DLD1 (cell line): ENCODE data around the gene ZNF865.

Source experiments
- in situ Hi-C: cut with HindIII; loops from 2 replicates; pipeline ENCODE4 v1.10.0; 2017; ENCODE audit warnings: low sequenced_read_pairs

Gene ZNF865

DNA sequence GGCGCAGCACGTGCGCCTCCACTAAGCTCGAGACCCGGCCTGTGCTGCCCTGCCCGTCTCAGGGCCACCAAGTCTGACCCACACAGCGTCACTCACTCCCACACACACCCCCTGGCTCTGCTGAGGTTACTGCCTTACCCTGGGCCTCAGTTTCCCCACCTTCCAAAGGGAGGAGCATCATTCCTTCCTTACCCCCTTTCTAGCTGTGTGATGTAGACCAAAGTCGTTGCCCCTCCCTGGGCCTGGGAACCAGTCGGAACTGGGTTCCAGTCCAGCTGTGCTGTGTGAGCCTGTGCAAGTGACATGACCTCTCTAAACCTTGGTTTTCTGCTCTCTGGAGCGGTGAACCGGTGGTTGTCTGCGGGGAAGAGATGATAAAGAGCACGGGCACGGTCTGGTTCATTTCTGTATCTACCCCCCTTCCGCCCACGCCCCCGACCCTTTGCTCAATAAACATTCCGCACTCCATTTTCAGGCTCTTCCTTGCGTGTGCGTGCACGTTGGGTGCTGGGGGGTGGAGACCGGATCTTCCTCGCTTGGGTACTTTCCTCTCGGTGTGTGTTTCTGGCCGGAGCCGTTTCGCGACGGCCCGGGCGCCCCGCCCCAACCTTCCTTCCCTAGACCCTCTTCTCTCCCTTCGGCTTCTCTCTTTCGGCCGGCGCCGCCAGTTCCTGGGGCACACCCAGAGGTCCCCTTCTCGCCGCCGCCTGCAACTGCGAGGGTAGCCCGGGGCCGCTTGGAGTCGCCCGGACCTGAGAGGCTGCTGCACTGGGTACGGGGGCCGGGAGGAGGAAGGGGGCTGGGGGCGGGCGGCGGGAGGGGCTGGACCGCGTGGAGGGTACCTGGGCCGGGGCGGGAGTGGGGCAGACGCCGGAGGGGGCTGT lies 37.8 kb downstream of the ZNF865 start, which contains the start of gene ZNF581:
ZNF581 (plus strand) TSS at position 647 of the 884 bp plus-strand sequence. CDS start 923 bp downstream, outside the sequence.
- in situ Hi-C loops = no loop called here

DNA sequence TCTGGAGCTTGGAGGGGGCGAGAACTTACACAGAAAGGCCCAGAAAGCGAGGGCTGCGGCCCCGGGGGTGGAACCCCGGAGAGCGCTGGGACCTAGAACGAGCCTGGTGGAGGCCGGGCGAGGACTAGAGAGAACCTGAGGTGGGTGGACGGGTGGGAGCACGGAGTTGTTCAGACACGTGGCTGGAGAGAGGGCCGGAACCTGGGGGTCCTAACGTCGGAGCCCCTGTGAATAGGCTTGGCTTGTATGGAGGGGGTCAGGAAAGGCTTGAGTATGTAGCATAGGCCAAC lies 38.4 kb downstream of the ZNF865 start:
- in situ Hi-C loops = no loop called here

DNA sequence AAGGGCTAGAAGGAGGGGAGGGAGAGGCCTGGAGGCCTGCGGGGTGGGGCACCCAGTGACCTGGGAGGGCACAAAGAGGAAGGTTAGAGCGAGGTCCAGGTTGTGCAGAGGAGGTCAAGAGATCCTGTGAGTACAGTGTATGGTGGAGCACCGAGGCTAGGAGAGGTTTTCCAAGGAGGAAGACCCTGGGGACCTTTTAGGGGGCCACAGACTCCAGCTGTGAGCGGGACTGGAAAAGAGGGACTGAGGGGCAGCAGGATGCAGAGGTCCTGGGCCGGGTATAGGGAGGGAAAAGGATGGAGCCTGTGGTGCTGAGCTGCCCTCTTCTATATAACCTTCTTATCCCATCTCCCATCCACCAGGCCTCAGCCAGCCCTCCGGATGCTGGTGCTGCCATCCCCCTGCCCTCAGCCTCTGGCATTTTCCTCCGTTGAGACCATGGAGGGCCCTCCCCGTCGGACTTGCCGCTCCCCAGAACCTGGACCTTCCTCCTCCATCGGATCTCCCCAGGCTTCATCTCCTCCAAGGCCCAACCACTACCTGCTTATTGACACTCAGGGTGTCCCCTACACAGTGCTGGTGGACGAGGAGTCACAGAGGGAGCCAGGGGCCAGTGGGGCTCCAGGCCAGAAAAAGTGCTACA lies 38.9 kb downstream of the ZNF865 start:
- in situ Hi-C loops = no loop called here

DNA sequence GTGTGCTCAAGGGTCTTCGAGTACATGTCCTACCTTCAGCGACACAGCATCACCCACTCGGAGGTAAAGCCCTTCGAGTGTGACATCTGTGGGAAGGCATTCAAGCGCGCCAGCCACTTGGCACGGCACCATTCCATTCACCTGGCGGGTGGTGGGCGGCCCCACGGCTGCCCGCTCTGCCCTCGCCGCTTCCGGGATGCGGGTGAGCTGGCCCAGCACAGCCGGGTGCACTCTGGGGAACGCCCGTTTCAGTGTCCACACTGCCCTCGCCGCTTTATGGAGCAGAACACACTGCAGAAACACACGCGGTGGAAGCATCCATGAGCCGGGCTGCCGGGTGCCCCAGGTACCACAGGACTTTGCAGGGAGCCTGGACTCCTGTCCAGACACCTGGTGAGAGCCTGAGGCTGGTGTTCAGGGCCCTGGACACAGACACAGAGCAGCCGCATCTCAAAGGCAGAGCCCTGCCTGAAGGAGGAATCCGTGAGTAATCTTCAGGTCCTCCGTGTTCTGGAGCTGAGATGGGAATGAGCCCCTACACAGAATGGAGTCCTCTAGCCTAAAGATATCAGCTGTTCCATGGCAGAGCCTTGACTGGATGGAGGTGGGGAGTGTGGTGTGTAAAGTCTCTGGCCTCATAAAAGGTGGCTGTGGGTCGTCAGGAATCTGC lies 39.5 kb downstream of the ZNF865 start:
- in situ Hi-C loops = no loop called here

DNA sequence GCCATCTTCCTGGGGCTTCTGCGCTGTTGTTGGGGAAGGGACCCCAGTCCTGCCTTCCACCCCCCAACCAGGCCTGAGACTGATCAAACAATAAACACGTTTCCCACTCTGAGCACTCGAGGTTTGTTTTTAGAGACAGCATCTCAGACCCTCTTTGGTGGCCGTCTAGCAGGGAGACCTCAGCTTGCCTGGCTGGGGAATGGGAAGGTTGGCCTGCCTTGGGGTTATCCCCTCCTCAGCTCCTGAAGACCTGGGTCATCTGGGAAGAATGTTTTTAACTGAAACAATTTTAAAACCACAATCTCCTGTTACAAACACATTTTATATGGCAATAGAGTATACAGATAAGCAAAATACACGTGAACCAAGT lies 40.0 kb downstream of the ZNF865 start:
- in situ Hi-C loops = no loop called here

DNA sequence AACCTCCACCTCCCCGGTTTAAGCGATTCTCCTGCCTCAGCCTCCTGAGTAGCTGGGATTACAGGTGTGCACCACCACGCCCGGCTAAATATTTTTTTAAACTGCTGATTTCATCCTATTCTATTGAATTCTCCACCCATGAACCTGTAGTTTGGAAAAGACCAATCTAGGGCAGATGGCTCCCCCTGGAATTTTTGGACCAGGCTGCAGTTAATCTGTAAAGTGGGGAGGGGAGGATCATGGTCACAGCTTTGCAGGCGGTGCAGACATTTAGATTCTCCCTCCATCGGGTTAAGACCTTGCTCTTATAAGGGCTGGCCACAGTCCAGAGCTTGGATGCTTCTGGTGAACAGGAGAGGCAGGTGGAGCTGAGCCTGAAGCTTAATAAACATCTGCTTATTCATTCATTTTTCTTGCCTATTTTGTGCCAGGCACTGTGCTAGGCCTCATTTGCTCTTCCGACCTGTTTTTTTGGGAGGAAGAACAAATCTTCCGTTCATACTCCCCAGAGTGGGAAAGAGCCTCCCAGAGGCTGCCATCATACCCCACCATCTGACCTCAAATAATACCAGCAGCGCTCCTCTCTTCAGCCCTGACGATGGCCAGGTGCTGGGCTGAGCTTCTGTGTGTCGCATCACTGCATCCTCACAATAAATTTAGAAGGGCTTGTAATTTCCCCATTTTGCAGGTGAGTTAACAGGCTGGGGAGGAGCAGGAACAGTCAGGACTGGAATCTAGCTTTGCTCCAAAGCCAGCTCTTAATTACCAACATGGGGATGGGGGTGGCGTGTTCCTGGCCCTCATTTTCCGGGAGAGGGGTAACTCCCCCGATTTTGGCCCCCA lies 41.7 kb downstream of the ZNF865 start:
- in situ Hi-C loops = no loop called here

DNA sequence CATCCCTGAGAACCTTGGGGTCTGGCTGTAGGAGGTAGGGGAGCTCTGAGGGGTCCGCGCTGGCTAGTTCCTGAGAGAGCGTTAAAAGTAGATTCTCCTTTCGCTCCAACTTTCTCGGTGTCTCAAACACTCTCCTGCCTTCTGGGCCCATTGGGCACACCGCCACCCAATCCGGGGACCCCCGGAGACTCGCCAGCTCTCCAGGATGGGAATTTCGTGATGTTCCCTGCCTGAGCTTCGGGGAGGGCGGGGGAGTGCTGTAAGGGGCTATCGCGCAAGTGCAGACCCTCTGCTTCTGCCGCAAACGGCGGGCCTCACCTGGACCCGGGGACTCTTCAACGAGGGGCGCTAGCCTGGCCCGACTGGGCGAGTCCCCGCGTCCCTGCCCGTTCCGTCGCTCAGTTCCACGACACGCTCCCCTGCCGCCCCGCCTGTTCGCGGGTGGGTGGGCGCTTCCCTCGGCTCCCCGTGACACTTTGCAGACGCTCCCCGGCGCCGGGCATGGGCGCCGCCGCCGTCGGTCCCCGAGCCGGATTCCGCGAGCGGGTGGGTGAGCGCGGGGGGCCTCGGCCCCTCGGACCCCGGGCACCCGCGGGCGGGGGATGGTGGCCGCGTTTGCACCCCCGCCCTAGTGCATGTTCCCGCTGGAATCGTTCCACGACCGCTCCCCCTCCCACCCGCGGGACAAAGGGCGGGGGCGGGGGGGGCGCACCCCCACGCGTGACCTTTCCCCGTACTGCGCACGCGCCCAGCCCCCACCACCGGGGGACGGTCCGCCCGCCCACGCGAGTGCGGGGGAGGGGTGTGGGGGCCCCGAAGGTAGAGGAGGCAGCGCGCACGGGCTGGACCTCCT lies 42.5 kb downstream of the ZNF865 start, which contains the start of gene CCDC106:
CCDC106 (plus strand) TSS at position 481 of the 853 bp plus-strand sequence. CDS start 835 bp downstream, outside the sequence.
- in situ Hi-C loops = no loop called here

DNA sequence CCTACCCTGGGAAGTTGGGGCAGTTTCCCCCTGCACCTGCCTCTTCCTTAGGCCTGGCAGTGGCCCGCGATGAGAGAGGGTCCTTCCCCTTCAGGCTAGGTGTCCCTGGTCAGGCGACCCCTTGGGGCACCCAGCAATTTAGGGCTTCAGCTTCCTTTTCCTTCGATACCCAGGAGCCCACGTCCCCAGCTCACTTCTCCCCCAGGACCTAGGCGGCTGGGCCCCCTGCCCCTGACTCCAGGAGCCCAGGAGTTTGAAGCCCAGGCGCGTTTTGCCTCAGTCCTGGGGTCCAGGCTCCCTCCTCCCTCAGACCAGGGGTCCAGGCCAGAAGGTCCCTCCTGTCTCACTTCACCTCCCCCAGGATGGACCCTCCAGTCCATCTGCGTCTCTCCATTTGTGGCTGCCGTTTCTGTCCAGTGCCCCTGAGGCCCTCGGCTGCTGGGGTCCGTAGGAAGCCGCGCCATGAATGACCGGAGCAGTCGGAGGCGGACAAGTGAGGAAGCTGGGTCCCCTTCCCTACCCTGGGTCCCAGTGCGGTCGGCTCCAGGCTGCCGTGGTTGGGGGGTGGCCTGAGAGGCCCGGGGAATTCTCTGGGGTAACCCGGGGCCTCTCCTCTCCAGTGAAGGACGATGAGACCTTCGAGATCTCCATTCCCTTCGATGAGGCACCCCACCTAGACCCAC lies 43.3 kb downstream of the ZNF865 start:
- in situ Hi-C loops = no loop called here

DNA sequence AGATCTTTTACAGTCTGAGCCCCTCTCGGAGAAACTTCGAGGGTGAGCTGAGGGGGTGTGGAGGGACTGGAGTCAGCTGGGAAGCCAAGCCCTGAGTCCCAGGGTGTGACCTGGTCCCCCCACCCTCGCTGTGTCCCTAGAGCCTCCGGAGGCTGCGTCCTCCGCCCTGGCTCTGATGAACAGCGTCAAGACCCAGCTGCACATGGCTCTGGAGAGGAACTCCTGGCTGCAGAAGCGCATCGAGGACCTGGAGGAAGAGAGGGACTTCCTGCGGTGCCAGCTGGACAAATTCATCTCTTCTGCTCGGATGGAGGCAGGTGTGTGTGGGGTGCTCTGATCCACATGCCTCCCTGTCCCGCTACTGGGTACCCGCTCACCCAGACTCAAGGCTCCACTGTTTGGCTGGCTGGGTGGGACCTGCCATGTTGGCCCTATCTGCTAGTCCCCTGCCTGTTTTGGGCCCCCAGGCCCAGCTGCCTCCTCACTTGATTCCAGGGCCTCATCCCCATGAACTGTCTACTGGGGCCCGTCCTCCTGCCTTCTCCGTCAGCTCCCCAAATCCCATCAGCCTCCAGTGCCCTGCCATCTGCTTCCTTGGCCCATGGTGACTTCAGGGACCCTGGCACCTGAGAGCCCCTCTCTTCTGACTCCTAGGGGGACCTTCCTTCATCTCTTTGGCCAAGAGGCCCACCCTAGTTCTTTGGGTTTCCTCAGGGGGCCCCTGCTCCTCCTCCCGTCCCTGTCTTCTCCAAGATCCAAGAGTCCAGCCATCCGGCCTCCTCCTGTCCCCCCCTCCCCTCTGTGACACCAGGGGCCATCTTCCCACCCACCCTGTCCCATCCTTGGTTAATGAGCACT lies 44.0 kb downstream of the ZNF865 start:
- in situ Hi-C loops = no loop called here

DNA sequence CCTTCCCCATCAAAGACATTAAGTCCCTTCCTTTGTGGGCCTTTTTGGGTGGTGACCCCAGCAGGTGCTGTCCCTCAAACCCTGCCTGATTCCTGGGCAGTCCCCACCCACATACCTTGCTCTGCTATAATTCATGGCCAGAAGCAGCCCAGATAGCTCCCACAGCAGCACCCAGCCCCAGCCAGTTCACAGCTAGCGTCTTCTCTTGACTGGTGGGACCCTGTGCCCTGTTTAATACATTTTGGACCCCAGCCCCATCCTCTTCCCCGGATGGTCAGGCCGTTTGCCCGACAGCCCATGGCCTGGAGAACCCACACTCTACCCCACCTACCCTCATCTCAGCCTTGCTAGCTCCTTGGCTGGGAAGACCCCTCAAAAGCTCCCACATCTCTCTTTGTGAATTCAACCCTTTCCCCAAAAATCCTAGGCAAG lies 44.7 kb downstream of the ZNF865 start:
- in situ Hi-C loops = no loop called here

DNA sequence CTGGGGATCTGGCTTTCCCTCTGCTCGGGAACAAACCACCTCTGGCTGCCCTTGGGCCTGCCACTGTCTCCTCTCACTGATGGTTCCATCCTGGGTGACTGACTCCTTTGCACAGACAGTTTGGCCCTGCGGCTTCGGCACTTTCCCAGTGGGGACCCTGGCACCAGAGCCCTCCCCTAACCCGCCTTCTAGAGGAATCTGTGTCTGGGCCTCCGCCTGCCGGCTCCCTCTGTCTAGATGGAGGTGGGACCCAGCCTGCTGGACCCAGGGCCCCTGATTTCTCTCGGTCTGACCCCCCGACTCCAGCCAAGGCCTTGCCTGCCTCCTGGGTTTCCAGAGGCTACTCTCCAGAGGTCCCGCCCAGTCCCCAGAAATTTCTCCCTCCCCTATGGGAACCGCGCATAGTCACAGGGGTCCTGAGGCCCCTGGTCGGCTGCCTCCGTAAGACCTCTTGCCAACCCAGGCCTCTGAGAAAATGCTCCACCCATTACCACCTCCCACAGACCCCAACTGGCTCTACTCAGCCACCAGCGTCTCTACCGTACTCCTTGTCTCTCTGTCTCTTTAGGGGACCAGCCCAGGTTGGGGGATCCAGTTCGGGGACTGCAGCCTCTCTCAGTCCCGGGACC lies 45.3 kb downstream of the ZNF865 start:
- in situ Hi-C loops = no loop called here

DNA sequence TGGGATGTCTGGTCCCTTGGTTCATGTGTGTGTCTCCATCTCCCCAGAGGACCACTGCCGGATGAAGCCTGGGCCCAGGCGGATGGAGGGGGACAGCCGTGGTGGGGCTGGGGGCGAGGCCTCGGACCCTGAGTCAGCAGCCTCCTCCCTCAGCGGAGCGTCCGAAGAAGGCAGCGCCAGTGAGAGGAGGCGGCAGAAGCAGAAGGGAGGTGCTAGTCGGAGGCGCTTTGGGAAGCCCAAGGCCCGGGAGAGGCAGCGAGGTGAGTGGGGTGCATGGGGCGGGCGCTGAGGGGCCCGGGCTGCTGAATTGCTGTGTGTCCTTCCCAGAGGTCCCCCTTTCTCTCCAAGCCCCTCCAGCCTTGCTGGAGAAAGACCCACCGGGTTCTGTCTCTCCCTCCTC lies 45.8 kb downstream of the ZNF865 start:
- in situ Hi-C loops = no loop called here

DNA sequence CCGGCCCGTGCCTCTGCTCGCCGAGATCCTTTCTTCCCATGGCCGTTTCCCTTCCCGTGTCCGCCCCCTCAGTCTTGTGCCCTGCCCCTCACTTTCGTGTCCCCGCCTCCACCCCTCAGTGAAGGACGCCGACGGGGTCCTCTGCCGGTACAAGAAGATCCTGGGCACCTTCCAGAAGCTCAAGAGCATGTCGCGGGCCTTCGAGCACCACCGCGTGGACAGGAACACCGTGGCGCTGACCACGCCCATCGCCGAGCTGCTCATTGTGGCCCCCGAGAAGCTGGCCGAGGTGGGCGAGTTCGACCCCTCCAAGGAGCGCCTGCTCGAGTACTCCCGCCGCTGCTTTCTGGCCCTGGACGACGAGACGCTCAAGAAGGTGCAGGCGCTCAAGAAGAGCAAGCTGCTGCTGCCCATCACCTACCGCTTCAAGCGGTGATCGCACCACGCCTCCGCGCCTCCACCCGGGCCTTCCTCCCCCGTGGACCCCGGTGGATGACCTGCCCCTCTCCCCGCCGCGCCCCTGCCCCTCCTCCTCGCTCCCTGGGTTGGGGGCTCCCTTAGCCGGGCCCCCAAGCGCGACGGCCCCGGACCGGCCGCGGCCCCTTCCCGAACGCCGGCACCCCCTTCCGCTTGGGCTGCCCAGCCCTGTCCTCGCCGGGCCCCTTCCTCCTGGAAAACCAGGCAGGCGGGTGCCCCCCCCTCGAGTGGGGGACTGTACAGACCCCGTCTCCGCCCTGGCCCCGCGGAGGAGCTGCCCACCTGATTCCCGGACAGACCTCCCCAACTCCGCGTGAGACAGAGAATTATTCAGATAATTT lies 47.1 kb downstream of the ZNF865 start:
- in situ Hi-C loops = no loop called here

DNA sequence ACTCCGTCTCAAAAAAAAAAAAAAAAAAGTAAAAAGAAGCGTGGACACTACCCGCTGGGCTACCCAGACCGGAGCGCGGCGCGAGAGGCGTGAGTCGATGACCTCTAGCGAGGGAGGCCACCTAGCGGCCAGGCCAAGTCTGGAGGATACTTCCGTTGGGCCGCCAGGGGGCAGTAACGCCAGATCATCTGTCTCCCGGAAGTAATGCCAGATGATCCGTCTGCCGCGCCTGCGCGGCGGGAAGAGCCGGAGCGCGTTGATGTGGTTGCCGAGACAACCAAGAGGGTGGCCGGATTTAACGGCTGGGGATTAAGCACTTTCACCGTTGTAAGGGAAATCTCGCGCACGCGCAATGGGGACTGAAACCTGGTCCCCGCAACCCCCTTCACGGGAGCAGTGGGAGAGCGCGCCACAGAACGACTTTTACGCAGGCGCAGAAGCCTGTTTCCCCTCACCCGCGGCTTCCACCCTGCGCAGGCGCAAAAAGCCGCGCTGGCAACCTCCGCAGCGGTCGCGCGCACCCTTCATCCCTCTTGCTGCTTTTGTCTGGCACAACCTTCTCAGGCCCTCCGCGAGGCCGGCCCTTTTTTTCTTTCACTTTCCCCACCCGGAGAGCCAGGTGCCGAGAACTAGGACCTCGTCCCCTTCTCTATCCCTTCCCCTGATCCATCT lies 48.3 kb downstream of the ZNF865 start:
- in situ Hi-C loops = no loop called here

DNA sequence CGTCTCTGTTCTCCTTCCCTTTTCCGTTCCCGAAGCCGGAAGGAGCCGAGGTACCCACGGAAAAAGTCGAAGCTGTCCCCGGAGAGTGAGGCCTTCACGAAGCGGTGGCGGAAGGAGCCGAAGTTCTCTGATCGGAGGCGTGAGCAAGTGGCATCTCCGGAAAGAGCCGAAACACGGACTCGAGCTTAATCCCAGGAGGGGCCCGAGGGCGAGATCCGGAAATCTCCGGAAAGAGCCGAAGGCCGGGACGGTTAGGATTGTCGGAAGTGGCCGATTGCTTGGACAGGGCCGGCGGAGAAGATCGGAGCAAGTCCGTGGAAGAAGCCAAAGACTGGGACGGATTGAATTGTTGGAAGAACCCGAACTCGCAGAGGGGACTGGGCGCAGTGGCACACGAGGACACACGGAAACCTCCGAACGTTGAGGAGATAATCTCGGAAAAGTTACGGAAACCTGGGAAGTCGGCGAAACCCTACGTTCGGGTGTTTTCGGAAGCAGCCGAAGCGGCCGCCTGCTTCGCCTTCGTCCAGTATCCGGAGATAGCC lies 48.9 kb downstream of the ZNF865 start:
- in situ Hi-C loops = no loop called here

DNA sequence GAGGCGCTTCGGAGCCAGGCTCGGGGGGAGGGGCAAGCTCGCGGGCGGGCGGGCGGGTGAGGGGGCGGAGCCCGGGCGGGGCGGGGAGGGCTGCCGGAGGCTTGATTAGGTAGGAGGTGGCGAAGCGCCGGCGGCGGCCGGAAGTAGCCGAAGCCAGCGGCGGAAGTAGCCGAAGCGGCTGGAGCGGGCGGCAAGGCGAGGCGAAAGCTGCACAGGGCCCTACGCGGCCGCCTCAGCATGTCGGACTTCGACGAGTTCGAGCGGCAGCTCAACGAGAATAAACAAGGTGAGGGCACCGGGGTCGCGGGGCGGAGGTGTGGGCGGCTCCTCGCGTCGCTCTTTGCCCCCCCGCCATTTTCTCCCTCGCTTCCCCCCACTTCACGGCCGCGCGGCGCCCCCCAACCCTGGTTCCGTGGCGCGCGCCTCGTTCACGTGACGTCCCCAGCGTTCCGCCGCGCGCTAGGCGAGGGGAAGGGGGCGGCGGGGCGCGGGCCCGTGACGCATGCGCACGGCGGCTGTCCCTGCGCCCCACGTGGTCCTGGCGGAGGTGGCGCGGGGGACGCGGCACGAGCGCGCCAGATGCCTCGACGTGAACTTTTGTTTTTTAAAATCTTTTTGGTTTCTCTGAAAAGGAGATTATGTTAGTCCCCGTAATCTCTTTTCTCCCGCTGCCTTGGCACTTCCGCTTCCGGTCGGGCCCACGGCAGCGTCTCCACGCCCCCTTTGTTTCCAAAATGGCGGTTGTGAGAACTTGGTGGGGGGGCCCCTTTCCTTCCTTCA lies 49.6 kb downstream of the ZNF865 start, which contains the start of gene U2AF2:
U2AF2 (plus strand) TSS at position 168 of the 780 bp plus-strand sequence; CDS start at position 238, 70 bp downstream.
- in situ Hi-C loops = no loop called here
